Skeletal muscle tissue (tissue), 4 donors: Measurements from ENCODE around the gene NTRK3. TPM values are rescaled to one million over a fixed set of nuclear protein-coding genes. Genes with fewer than 3 reads are reported as not detected.

Experiments
- H3K27ac ChIP-seq: one replicate; pipeline ENCODE4 v1.7.0; 2013; ENCODE audit warnings: mild to moderate bottlenecking, low read depth, low read length, inconsistent platforms
- H3K27me3 ChIP-seq, 3 donors: one replicate each; pipeline ENCODE4 v1.7.0; 2013; ENCODE audit warnings: low read length in 3 of 3; ENCODE audit not compliant: control insufficient read depth in 3 of 3, insufficient read depth in 3 of 3
- H3K36me3 ChIP-seq, 3 donors: one replicate each; pipeline ENCODE4 v1.7.0; 2013; ENCODE audit warnings: low read length in 3 of 3; ENCODE audit not compliant: control insufficient read depth in 3 of 3, insufficient read depth in 3 of 3
- H3K4me1 ChIP-seq, 3 donors: one replicate each; pipeline ENCODE4 v1.7.0; 2013; ENCODE audit warnings: low read length in 3 of 3, mild to moderate bottlenecking in 3 of 3; ENCODE audit not compliant: control insufficient read depth in 3 of 3, insufficient read depth in 3 of 3
- H3K4me3 ChIP-seq, 3 donors: one replicate each; pipeline ENCODE4 v1.7.0; 2013; ENCODE audit warnings: low read length in 3 of 3
- H3K9ac ChIP-seq, 3 donors: one replicate each; pipeline ENCODE4 v1.7.0; 2013; ENCODE audit warnings: low read length in 3 of 3, mild to moderate bottlenecking in 3 of 3, moderate library complexity in 2 of 3, low read depth in 1 of 3
- H3K9me3 ChIP-seq, 3 donors: one replicate each; pipeline ENCODE4 v1.7.0; 2013; ENCODE audit warnings: low read length in 3 of 3; ENCODE audit not compliant: control insufficient read depth in 3 of 3
- total RNA-seq: library from RNA; depleted of rRNA; stranded (reverse); fragments of >200 nt; gene quantifications from one replicate; pipeline ENCODE4 v1.2.3, GENCODE V29; 2014
- donor health status: Osteomylitis.

The NTRK3 gene
- total RNA-seq, 1 donor from 2014 or later = 6.8 TPM

GRCh38 chr15:87881026-87881425 is 375.5 kb downstream of the NTRK3 start:
- no peak overlapping the region for H3K9ac ChIP-seq
- H3K27me3 ChIP-seq = peaks cover 0 to 4% (median 0%) of the 10 kb centered on the region in 3 donors
- no peak overlapping the region for H3K4me3 ChIP-seq
- H3K4me1 ChIP-seq = no peaks in the 10 kb centered on the region
- no peak overlapping the region for H3K27ac ChIP-seq
- H3K9me3 ChIP-seq = no peaks in the 10 kb centered on the region
- no peaks in the 10 kb centered on the region for H3K36me3 ChIP-seq

- H3K36me3 ChIP-seq = no peaks in the 10 kb centered on the region
- H3K9me3 ChIP-seq = no peaks in the 10 kb centered on the region
- no peak overlapping the region for H3K27ac ChIP-seq
- peaks cover 0 to 4% (median 0%) of the 10 kb centered on the region in 3 donors for H3K27me3 ChIP-seq
- H3K9ac ChIP-seq = no peak overlapping the region
- H3K4me1 ChIP-seq = no peaks in the 10 kb centered on the region
- no peak overlapping the region for H3K4me3 ChIP-seq
Observed at GRCh38 chr15:87877822-87878542, 378.6 kb downstream of the NTRK3 start.

GRCh38 chr15:87877114-87877810 is 379.3 kb downstream of the NTRK3 start:
- H3K36me3 ChIP-seq = no peaks in the 10 kb centered on the region
- no peak overlapping the region for H3K27ac ChIP-seq
- no peaks in the 10 kb centered on the region for H3K9me3 ChIP-seq
- no peak overlapping the region for H3K9ac ChIP-seq
- H3K4me1 ChIP-seq = no peaks in the 10 kb centered on the region
- no peak overlapping the region for H3K4me3 ChIP-seq
- H3K27me3 ChIP-seq = peaks cover 0 to 4% (median 0%) of the 10 kb centered on the region in 3 donors

- Histone ChIP-seq H3K4me3 (no peak overlapping the region), H3K36me3 (no peaks in the 10 kb centered on the region), H3K9ac (no peak overlapping the region), H3K27ac (no peak overlapping the region), H3K4me1 (no peaks in the 10 kb centered on the region), H3K27me3 (peaks cover 0 to 4% (median 0%) of the 10 kb centered on the region in 3 donors), H3K9me3 (no peaks in the 10 kb centered on the region)
Observed at GRCh38 chr15:87874896-87875711, 381.4 kb downstream of the NTRK3 start.

GRCh38 chr15:87873516-87873915 is 383.0 kb downstream of the NTRK3 start:
- Histone ChIP-seq H3K36me3 (no peaks in the 10 kb centered on the region), H3K9ac (no peak overlapping the region), H3K27ac (no peak overlapping the region), H3K9me3 (no peaks in the 10 kb centered on the region), H3K4me3 (no peak overlapping the region), H3K4me1 (no peaks in the 10 kb centered on the region), H3K27me3 (peaks cover 0 to 4% (median 0%) of the 10 kb centered on the region in 3 donors)

- no peaks in the 10 kb centered on the region for H3K9me3 ChIP-seq
- H3K27ac ChIP-seq = no peak overlapping the region
- no peak overlapping the region for H3K4me3 ChIP-seq
- H3K4me1 ChIP-seq = no peaks in the 10 kb centered on the region
- no peaks in the 10 kb centered on the region for H3K36me3 ChIP-seq
- no peaks in the 10 kb centered on the region for H3K27me3 ChIP-seq
- H3K9ac ChIP-seq = no peak overlapping the region
Observed at GRCh38 chr15:87871731-87872320, 384.7 kb downstream of the NTRK3 start.

GRCh38 chr15:87871258-87871681 is 385.3 kb downstream of the NTRK3 start:
- no peaks in the 10 kb centered on the region for H3K9me3 ChIP-seq

GRCh38 chr15:87866961-87867360 is 389.6 kb downstream of the NTRK3 start:
- no peak overlapping the region for H3K27ac ChIP-seq
- no peaks in the 10 kb centered on the region for H3K27me3 ChIP-seq
- H3K4me3 ChIP-seq = no peak overlapping the region

More at GRCh38 chr15:87871258-87871681, 385.3 kb downstream of the NTRK3 start:
- no peaks in the 10 kb centered on the region for H3K27me3 ChIP-seq
- no peak overlapping the region for H3K4me3 ChIP-seq
- no peak overlapping the region for H3K27ac ChIP-seq
- no peak overlapping the region for H3K9ac ChIP-seq
- H3K36me3 ChIP-seq = no peaks in the 10 kb centered on the region
- no peaks in the 10 kb centered on the region for H3K4me1 ChIP-seq

GRCh38 chr15:87863152-87863551 is 393.4 kb downstream of the NTRK3 start:
- H3K36me3 ChIP-seq = no peaks in the 10 kb centered on the region
- no peak overlapping the region for H3K9ac ChIP-seq
- H3K27me3 ChIP-seq = no peaks in the 10 kb centered on the region
- no peaks in the 10 kb centered on the region for H3K9me3 ChIP-seq
- no peak overlapping the region for H3K4me3 ChIP-seq
- no peak overlapping the region for H3K27ac ChIP-seq
- H3K4me1 ChIP-seq = no peaks in the 10 kb centered on the region

More at GRCh38 chr15:87866961-87867360, 389.6 kb downstream of the NTRK3 start:
- Histone ChIP-seq H3K9me3 (no peaks in the 10 kb centered on the region), H3K4me1 (no peaks in the 10 kb centered on the region), H3K9ac (no peak overlapping the region), H3K36me3 (no peaks in the 10 kb centered on the region)
